ENCODE data around the gene PAPSS2. TPM values are rescaled to one million over a fixed set of nuclear protein-coding genes. Genes with fewer than 3 reads are reported as not detected.
"Not testable (repeated sequence)": the region's sequence is repeated elsewhere in the genome, so short reads cannot be mapped to it uniquely, and the experiment has no call there.

Gene PAPSS2
- total and polyA plus RNA-seq, 2 experiments from 2014 or later, result 13.2 to 19.6 TPM

DNA sequence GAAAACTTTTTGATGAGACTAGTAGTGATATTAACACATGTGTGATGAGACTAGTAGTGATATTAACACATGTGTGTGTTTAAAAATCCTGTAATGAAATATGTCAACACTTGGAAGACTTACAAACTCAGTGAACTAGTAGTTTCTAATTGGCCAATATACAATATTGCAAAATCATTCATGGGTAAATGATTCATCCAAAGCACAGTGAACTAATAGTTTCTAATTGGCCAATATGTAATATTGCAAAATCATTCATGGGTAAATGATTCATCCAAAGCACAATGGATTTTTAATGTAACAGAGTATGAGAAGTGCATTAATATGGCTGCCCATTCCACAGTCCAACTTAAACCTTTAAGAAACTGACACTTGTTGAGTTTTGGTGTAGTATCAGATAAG, 80.6 kb downstream of the PAPSS2 start (continued):
- no peak for TF ChIP-seq EZH2 (IDR thresholded peaks at IDR 0.05; ENCODE audit: low read depth, unreplicated experiment)
- TF ChIP-seq, protein P1, sequence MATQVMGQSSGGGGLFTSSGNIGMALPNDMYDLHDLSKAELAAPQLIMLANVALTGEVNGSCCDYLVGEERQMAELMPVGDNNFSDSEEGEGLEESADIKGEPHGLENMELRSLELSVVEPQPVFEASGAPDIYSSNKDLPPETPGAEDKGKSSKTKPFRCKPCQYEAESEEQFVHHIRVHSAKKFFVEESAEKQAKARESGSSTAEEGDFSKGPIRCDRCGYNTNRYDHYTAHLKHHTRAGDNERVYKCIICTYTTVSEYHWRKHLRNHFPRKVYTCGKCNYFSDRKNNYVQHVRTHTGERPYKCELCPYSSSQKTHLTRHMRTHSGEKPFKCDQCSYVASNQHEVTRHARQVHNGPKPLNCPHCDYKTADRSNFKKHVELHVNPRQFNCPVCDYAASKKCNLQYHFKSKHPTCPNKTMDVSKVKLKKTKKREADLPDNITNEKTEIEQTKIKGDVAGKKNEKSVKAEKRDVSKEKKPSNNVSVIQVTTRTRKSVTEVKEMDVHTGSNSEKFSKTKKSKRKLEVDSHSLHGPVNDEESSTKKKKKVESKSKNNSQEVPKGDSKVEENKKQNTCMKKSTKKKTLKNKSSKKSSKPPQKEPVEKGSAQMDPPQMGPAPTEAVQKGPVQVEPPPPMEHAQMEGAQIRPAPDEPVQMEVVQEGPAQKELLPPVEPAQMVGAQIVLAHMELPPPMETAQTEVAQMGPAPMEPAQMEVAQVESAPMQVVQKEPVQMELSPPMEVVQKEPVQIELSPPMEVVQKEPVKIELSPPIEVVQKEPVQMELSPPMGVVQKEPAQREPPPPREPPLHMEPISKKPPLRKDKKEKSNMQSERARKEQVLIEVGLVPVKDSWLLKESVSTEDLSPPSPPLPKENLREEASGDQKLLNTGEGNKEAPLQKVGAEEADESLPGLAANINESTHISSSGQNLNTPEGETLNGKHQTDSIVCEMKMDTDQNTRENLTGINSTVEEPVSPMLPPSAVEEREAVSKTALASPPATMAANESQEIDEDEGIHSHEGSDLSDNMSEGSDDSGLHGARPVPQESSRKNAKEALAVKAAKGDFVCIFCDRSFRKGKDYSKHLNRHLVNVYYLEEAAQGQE (IDR thresholded peaks at IDR 0.05; ENCODE audit: unreplicated experiment), result no peak
- no peak for TF ChIP-seq POLR2AphosphoS5 (IDR thresholded peaks at IDR 0.05; ENCODE audit: low read depth)
- no peak for TF ChIP-seq ZNF114 (CRISPR knock-in tag; IDR thresholded peaks at IDR 0.05)

DNA sequence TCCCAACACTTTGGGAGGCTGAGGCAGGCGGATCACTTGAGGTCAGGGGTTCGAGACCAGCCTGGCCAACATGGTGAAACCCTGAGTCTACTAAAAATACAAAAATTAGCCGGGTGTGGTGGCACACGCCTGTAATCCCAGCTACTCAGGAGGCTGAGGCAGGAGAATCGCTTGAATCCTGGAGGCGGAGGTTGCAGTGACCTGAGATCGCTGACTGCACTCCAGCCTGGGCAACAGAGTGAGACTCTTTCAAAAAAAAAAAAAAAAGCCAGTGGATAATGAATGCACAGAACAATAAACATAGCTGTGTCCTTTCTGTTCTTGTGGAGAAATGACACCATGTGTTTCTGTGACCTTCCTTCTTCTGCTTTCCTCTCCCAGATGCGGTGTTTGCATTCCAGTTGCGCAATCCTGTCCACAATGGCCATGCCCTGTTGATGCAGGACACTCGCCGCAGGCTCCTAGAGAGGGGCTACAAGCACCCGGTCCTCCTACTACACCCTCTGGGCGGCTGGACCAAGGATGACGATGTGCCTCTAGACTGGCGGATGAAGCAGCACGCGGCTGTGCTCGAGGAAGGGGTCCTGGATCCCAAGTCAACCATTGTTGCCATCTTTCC, 83.4 kb downstream of the PAPSS2 start:
- not testable (repeated sequence) for H3K27ac ChIP-seq (ENCODE audit: low read depth); H3K4me3 Mint-ChIP-seq; H3K4me1 ChIP-seq (ENCODE audit: insufficient read depth); H3K4me2 ChIP-seq; H3K27me3 ChIP-seq (ENCODE audit: insufficient read depth); H3K9me2 ChIP-seq (ENCODE audit: insufficient read depth); H3K9me3 Mint-ChIP-seq; H3K4me3 ChIP-seq; H3K27ac Mint-ChIP-seq; ATAC-seq; DNase-seq (ENCODE audit: low spot score); H3K79me2 ChIP-seq (replicated peaks; ENCODE audit: insufficient read depth); H2AFZ ChIP-seq; H4K20me1 ChIP-seq (replicated peaks; ENCODE audit: insufficient read depth); H3K36me3 ChIP-seq (ENCODE audit: insufficient read depth); H3K27me3 Mint-ChIP-seq (ENCODE audit: insufficient read depth, low read depth, poor library complexity); H3F3A ChIP-seq (replicated peaks; ENCODE audit: low read depth)
- peaks cover 24% of the 10 kb centered on the region for H3K36me3 Mint-ChIP-seq (ENCODE audit: low read depth)
- H3K4me1 Mint-ChIP-seq, result peaks cover 10% of the 10 kb centered on the region

DNA sequence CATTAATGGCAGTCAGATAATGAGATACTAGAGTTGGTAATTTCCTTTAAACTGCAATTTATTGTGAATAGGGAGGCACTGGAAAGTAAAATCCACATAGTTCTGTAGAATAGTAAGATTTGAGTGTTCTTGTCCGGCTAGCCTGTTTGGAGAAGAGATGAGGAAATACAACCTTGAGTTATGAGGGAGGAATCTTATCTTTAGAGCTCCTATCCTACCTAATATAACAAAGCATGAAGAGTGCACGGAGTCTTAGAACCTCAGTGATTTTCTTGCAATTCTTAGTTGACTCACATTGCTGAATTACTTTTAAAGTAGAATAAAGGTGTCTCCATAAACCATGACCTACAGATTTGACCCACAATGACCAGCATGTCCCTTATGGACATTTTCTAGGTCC, 84.9 kb downstream of the PAPSS2 start:
- Histone ChIP-seq H3K27ac (ENCODE audit: low read depth) (no peak overlapping the region), H2AFZ (no peak overlapping the region), H3F3A (replicated peaks; ENCODE audit: low read depth) (no peaks in the 10 kb centered on the region), H3K4me1 (ENCODE audit: insufficient read depth) (peaks cover 13% of the 10 kb centered on the region; the same call in 1 of the 2 replicates), H3K4me2 (no peak overlapping the region), H3K27me3 (ENCODE audit: insufficient read depth) (no peaks in the 10 kb centered on the region), H3K79me2 (replicated peaks; ENCODE audit: insufficient read depth) (no peaks in the 10 kb centered on the region), H3K4me3 (no peak overlapping the region), H4K20me1 (replicated peaks; ENCODE audit: insufficient read depth) (no peaks in the 10 kb centered on the region), H3K36me3 (ENCODE audit: insufficient read depth) (no peaks in the 10 kb centered on the region), H3K9me2 (ENCODE audit: insufficient read depth) (no peaks in the 10 kb centered on the region; the same call in 1 of the 2 replicates)
- no peak for ATAC-seq
- H3K4me3 Mint-ChIP-seq, result no peak overlapping the region
- H3K36me3 Mint-ChIP-seq (ENCODE audit: low read depth), result peaks cover 28% of the 10 kb centered on the region
- H3K9me3 Mint-ChIP-seq, result 0 out of 3 replicates have a peak, but pooled peaks cover 4% of the 10 kb centered on the region
- H3K27me3 Mint-ChIP-seq (ENCODE audit: insufficient read depth, low read depth, poor library complexity), result peaks cover 4% of the 10 kb centered on the region
- peaks cover 16% of the 10 kb centered on the region for H3K4me1 Mint-ChIP-seq
- no peak overlapping the region for H3K27ac Mint-ChIP-seq
- no peak for DNase-seq (ENCODE audit: low spot score)
- TF ChIP-seq NANOG (IDR thresholded peaks at IDR 0.05; ENCODE audit: borderline replicate concordance), result no peak

All from GM23338 (cell line).